HG02970 (cell line): ENCODE measurements around the gene ARHGAP10.

Experiments used
- ATAC-seq: cut with Tn5 transposase; IDR thresholded peaks from one replicate; pipeline ENCODE4 v1.9.1; 2021; ENCODE audit warnings: mild to moderate bottlenecking, moderate library complexity, moderate number of reproducible peaks; ENCODE audit not compliant: unreplicated experiment, low FRiP score

Gene ARHGAP10

GRCh38 chr4:147732518-147733235, 789 bp downstream of the ARHGAP10 start:
- peak; percentile 25 for ATAC-seq

- no peak for ATAC-seq
Observed at GRCh38 chr4:147733716-147734344, 1.9 kb downstream of the ARHGAP10 start.

DNA sequence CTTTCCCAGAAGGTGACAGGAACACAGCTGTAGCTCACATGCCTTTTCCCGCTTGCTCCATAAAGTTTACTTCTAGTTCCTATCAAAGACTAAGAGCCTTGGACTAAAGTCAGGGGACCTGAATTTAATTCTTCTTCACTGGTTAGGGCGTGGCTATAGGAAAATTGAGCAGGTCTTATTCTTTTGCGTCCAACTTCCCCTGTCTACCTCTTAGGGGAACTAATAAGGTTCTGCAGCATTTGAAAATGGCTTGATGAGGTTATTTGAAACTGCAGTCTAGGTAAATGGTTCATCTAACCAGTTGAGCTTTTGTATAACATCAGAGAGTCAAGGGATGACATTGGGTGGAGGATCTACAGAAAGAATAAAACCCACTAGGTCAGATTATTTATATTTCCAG, 2.6 kb downstream of the ARHGAP10 start:
- no peak for ATAC-seq

DNA sequence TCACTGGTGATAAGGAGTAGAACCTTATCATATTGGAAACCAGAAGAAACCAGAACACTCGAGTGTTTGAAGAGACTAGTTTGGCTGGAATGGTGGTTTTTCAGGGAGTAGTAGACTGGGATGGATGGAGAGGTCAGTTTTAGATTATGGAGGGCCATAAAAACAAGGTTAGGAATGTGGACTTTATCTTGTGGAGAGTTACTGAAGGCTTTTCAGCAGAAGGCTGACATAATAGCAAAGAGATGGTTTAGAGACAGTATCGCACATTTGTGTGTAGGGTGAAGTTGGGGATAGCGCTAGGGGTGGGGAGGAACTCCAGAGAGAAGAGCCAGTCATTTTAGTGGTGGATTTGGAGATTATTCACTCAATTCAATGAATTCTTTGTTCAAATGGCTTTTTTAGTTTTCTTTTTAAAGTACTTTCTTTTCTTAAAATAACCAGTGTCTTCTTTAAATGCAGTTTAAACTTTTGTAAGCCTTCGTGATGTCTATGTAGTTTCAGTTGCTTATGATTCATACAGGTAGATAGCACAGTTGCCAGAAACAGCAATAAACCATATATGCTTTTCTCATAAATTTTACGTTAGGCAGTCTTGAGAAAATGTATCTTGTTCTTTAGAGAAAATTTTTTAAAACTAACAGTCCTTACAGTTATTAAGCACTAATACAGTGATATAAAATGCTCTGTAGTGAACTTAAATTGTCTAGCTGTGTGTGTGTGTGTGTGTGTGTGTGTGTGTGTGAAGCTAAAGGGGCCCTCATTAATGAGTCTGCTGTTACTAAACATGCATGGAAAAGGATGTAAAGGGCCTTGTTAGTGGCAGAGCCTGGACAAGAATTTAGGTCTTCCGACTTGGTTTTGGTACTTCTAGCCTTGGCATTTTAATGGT, 3.8 kb downstream of the ARHGAP10 start:
- ATAC-seq, result no peak

DNA sequence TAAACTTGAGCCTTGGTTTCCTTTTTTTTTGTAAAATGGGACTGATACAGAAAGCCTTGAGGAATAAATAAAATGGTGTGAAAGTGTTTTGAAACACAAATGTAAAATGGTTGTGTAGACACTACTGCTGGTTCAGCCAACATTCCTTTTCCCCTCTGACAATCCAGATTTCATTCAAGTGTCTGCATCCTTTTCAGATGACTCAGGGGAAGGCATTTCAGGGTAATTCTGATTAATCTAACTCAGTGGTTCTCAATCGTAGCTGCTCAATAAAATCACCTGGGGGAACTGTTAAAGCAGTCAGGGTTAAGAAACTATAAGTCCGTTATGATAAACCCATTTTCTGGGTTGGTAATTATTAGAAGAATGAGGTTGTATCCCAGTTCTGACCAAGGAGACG, 4.6 kb downstream of the ARHGAP10 start:
- no peak for ATAC-seq

GRCh38 chr4:147737623-147738022, 5.7 kb downstream of the ARHGAP10 start:
- ATAC-seq, result no peak

GRCh38 chr4:147739239-147739823, 7.4 kb downstream of the ARHGAP10 start:
- ATAC-seq, result no peak

GRCh38 chr4:147740176-147740575, 8.3 kb downstream of the ARHGAP10 start:
- ATAC-seq, result no peak

- no peak for ATAC-seq
Observed at GRCh38 chr4:147741190-147741788, 9.4 kb downstream of the ARHGAP10 start.

- ATAC-seq, result no peak
Observed at GRCh38 chr4:147747787-147748454, 16.0 kb downstream of the ARHGAP10 start.

- peak; percentile 84 for ATAC-seq
Observed at GRCh38 chr4:147749811-147750321, 18.0 kb downstream of the ARHGAP10 start.

DNA sequence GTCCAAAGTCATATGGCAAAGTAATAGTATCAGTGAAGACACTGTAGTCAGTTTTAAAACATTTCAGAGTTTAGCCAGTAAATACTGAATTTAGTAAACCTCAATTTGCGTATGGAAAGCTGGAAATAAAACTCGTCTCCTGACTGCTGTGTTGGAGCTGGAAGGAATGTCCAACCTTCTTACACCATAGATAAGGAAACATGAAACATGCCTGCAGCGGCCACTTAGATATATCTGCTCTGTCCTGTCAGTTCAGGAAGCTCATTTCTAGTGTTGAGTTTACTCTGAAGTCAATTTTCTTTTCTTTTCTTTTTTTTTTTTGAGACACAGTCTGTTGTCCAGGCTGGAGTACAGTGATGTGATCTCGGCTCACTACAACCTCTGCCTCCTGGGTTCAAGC, 21.2 kb downstream of the ARHGAP10 start:
- no peak for ATAC-seq

- ATAC-seq, result no peak
Observed at GRCh38 chr4:147754037-147754445, 22.2 kb downstream of the ARHGAP10 start.

- ATAC-seq, result no peak
Observed at GRCh38 chr4:147755561-147756295, 23.8 kb downstream of the ARHGAP10 start.

GRCh38 chr4:147756417-147756816, 24.5 kb downstream of the ARHGAP10 start:
- ATAC-seq, result no peak

DNA sequence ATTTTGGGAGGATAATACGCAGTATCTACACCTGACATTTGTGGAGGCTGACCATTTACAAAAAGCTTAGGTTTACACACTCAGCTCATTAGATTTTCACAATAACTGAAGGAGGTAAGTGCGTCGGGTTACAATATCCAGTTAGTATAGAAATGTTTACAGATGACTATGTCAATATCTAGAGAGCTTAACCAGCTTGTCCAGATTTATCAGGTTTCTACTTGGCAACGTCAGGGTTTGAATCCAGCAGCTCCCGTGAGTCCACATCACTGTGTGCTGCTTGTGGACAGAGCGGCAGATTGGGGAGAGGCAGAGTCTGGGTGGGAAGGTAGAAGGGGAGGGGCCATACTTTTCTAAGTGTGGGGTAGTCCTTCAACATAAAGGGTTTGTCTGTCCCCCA, 28.3 kb downstream of the ARHGAP10 start:
- no peak for ATAC-seq

GRCh38 chr4:147760695-147761094, 28.8 kb downstream of the ARHGAP10 start:
- ATAC-seq, result no peak

DNA sequence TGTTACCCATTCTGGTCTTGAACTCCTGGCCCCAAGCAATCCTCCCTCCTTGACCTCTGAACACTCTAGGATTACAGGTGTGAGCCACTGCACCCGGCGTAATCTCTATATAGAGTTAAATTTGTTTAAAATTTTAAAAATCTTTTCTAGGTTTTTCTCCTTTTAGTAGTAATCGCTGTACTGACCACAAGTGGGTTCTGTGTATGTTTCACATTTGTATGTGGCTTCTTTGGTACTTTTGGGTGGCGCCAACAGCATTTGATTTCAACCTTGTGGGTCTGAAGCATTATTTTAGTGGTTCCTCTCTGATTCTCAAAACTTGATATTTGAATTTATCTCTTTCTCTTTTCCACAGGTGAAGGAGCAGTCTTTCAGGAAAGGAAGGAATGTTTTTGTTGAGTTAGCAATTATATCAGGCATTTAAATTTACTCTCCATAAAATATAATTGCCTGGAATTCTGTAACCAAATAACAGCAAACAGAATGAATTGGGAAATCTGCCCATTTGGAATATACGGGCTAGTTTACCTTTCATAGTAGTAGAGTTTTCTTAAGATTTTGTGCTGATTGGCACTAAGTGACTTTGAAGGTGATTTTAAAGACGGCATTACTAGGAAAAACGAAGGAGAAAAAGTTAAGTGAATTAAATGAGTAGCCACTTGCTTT, 29.5 kb downstream of the ARHGAP10 start:
- ATAC-seq, result no peak

- ATAC-seq, result no peak
Observed at GRCh38 chr4:147764337-147764736, 32.4 kb downstream of the ARHGAP10 start.
